OCI-M2 (cell line): ENCODE results near the gene HNRNPC.
"Not testable (repeated sequence)": the region's sequence is repeated elsewhere in the genome, so short reads cannot be mapped to it uniquely, and the experiment has no call there.

Source experiments
- DNase-seq: peaks from one replicate; lab custom pipeline; 2025; ENCODE audit not compliant: unreplicated experiment; lab: John Stamatoyannopoulos, UW

HNRNPC gene

GRCh38 chr14:21272661-21273060 lies 3.4 kb upstream of the HNRNPC start:
- DNase-seq = not testable (repeated sequence)

GRCh38 chr14:21268617-21269251 lies 508 bp downstream of the HNRNPC start:
- no peak for DNase-seq

GRCh38 chr14:21267886-21268616 lies 1.2 kb downstream of the HNRNPC start:
- no peak for DNase-seq

DNA sequence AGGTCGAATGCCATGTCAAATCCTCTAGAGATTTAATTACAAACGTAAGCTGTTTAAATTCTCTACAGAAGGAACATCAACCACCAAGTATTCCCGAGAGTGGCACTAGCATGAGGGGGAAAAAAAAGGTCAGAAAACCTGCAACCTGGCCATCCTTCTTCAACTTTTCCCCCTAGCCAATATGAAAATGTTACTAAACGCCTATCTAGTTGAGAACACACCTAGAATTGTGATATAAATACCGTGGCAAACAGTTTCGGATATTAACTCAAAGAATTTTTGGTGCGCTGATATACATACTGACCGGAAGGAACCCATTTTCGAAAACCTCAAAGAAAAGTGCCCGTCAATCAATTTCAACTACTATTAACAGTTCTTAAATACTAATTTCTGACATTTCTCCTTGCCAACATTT lies 1.8 kb downstream of the HNRNPC start:
- DNase-seq = no peak

DNA sequence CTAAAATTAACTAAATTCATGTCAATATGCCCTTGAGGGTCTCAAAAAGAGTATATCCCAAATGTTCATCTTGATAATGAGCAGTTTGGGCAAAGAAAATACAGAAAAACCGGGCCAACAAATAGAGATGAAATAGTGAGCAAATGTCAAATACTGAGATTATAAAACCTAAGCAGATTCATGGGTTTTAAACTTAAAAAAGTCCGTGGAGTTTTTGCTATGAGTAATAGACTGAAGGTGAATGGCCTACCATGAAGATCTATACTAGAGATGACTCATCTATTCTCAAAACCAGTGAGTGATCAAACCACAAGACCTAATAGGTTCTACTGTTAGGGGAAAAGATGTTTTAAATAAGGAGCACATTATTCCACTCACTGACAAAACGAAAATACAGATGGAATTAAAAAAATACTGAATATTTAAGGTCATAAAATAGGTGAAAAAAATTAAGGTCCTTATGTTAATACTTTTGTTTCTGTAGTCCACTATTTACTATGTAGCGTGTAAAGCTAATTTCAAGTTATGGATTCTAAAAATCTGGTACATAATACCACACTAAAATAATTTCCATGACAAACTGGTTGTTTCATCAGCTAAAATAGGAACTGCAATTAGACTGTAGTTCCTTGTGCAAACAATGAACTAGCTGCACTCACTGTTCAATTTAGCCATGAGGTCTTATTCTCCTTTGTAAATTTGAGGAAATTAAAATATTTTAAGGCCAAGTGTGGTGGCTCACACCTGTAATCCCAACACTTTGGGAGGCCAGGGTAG lies 5.0 kb downstream of the HNRNPC start:
- DNase-seq = no peak

DNA sequence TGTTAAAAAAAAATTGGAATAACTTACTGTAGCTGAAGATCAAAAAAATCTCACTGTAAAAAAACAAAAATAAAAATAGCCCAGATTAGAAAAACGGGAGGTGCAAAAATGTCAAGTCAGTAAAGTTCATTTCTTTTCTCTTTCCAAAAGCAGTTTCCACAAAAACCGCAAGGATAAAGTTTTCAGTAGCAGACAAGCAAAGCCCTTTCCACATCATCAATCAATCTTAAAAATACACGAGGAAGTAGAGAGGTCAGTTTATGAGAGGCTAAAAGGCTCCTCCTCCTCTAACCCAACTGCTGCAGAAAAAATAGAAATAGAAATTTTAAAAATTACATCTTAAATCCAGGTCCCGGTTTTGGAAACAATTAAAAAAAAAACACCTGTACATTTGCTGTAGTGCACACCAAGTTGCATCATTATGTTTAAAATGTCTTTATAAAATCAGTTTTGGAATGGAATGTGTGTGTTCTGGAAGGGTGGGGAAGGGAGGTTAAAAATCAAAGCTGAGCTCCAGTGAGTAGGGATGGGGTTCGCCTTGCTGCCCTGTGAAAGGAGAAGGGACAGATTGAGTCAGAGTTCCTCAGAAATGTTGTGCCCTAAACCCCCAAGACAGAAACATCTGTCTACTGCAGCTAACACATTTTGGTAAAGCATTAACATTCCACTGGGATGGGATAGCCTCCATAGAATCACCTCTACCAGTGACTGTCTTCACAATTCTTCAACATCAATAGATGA lies 5.8 kb downstream of the HNRNPC start:
- no peak for DNase-seq

DNA sequence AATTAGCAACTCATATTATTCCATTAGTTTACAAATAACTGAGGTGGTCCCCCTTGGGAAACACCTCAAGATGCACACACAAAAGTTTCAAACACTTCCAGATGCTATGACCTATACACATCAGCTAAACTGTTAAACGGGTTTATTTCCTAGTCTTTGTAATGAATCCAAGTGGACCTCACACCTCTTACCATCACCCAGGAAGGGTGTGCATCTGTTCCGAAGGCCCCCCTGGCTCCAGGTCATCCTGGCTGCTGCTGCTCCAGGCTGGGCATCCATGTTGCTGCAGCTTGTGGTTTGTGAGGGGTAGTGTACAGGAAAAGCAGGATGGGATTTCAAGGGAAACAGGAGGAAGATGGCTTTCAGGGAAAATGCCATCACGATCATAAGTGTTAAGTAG lies 6.8 kb downstream of the HNRNPC start:
- DNase-seq = no peak

- no peak for DNase-seq
Measured at GRCh38 chr14:21261824-21262223, 7.4 kb downstream of the HNRNPC start.

DNA sequence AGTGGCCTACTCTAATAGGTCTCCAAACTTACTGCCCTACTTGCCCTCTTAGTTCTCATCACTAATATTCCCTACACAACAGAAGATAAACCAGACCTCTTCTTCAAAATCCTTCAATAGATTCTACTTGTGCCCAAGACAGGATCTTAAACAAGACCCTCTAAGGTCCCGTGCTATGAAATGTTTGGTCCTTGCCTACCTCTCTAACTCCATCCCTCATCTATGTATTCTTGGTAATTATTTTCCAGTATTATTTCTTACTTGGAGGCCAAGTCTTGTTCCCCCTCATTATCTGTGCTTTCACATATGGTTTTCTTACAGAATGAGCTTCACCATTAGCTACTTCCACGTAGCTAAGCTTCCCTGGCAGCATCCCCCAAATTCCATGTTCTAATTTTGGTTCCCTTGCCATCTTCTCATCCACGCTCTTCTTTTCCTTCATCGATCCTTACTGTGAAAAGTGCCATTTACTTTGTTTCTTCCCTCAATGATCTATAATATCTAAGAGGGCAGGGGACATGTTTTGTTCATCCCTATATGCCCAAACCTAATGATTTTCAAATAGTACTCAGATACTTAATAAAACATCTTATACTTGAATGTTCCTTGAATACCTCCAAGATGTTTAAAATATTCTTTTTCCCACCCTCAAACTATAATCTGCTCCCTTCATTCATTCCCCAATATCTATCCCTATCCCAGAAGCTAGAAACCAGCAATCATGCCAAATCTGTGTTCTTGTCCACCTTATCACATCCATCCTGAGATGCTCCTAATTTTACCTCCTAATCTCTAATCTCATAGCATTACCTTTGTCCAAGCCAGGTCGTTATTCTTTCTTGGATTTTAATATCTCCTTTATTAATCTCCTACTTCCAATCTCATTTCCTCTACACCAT lies 10.1 kb downstream of the HNRNPC start:
- DNase-seq = no peak

- DNase-seq = no peak
Measured at GRCh38 chr14:21258005-21258888, 11.0 kb downstream of the HNRNPC start.

DNA sequence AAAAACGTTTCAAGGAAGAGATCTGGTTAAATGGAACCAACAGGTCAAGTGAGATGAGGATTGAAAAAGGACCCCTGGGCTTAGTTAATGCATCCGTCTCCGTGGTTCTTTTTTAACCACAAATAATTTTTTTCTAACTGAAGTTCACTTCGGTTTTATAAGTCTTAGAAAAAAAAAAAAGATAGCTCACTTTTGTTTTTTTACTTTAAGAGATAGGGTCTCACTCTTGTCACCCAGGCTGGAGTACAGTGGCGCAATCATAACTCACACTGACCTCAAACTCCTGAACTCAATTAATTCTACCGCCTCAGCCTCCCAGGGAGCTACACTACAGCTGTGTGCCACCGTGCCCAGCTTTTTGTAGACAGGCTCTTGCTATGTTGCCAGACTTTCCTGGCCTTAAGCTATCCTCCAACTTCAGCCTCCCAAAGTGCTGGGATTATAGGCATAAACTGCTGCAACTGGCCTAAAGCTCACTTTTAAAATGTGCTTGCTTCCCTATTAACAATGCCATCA lies 11.8 kb downstream of the HNRNPC start:
- no peak for DNase-seq

- DNase-seq = no peak
Measured at GRCh38 chr14:21256539-21257393, 12.5 kb downstream of the HNRNPC start.

DNA sequence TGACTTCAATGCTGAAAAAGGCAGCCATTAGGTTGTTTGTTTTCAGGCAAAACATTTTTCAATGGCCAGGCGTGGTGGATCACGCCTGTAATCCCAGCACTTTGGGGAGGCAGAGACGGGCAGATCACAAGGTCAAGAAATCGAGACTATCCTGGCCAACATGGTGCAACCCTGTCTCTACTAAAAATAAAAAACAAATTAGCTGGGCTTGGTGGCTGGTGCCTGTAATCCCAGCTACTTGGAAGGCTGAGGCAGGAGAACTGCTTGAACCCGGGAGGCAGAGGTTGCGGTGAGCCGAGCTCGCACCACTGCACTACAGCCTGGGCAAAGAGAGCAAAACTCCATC lies 13.2 kb downstream of the HNRNPC start:
- DNase-seq = not testable (repeated sequence)

DNA sequence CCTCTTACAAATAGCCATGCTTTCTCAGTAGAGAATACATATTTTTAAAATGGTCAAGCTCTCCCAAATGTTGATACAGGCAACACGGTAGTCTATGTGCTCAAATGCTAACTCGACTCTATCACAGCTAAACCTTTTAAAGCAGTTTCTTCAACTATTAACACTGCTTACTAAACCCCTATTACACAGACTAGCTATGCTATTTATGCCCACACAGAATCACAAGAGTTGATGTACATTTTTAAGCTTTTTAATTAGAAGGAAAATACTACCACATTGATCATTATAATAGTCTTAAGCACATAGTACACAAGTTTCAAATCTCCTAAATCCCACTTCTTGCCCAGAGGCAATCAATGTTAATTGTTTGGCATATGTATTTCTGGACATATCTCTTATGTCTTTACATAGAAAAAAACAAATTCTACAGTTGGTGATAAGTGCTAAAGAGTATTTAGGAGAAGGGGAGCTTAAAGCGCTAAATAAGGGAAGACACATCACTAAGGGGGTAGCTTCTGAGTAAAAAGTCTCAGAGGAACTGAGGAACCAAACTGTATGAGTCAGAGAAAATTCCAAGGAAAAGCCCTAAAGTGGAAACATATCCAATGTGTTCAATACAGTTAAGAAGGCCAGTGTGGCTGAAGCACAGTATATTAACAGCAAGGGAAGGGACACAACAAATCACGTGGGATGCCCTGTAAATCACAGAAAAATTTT lies 13.7 kb downstream of the HNRNPC start:
- DNase-seq = no peak

DNA sequence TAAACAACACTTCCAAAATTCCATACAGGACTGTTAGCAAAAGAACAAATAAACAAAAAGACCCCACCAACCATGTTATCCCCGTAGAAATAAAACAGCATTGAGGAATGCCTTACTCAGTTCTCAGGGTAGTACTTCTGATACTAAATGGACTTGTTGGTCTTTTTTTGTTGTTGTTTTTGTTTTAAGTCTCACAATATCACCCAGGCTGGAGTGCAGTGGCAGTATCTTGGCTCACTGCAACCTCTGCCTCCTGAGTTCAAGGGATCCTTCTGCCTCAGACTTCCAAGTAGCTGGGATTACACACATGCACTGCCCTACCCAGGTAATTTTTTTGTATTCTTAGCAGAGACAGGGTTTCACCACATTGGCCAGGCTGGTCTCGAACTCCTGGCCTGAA lies 17.1 kb downstream of the HNRNPC start:
- DNase-seq = no peak

- DNase-seq = no peak
Measured at GRCh38 chr14:21251215-21251614, 18.0 kb downstream of the HNRNPC start.

- no peak for DNase-seq
Measured at GRCh38 chr14:21248739-21249411, 20.4 kb downstream of the HNRNPC start.
